Testis (tissue), 2 donors: ENCODE measurements around the gene GTF2F1.

Experiments used
- POLR2A ChIP-seq: fragments of 450-650 bp; IDR thresholded peaks from one replicate; pipeline ENCODE4 v1.6.1; 2017; ENCODE audit warnings: antibody characterized with exemption, mild to moderate bottlenecking, moderate library complexity
- TF ChIP-seq, protein P1 (sequence below), 3 experiments: fragments of 450-650 bp in 2 of 3; fragments of 200-600 bp in 1 of 3; sonication (generic) in 1 of 3; IDR thresholded peaks; one replicate each; pipeline ENCODE4 v1.5.1; 2016 to 2019; ENCODE audit warnings: antibody characterized with exemption in 3 of 3, mild to moderate bottlenecking in 2 of 3, moderate library complexity in 1 of 3

GRCh38 chr19:6378486-6378885 is 14.5 kb downstream of the GTF2F1 start:
- TF ChIP-seq, protein P1, sequence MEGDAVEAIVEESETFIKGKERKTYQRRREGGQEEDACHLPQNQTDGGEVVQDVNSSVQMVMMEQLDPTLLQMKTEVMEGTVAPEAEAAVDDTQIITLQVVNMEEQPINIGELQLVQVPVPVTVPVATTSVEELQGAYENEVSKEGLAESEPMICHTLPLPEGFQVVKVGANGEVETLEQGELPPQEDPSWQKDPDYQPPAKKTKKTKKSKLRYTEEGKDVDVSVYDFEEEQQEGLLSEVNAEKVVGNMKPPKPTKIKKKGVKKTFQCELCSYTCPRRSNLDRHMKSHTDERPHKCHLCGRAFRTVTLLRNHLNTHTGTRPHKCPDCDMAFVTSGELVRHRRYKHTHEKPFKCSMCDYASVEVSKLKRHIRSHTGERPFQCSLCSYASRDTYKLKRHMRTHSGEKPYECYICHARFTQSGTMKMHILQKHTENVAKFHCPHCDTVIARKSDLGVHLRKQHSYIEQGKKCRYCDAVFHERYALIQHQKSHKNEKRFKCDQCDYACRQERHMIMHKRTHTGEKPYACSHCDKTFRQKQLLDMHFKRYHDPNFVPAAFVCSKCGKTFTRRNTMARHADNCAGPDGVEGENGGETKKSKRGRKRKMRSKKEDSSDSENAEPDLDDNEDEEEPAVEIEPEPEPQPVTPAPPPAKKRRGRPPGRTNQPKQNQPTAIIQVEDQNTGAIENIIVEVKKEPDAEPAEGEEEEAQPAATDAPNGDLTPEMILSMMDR (IDR thresholded peaks at IDR 0.05), result no peak
- TF ChIP-seq POLR2A, result no peak
